Myocyte (in vitro differentiated cells): ENCODE data around the gene RAB3GAP2. TPM values are rescaled to one million over a fixed set of nuclear protein-coding genes. Genes with fewer than 3 reads are reported as not detected.
"Not testable (repeated sequence)": the region's sequence is repeated elsewhere in the genome, so short reads cannot be mapped to it uniquely, and the experiment has no call there.

ENCODE experiments used
- DNase-seq: peaks from one replicate; pipeline ENCODE4 v3.0.0-alpha.2; 2012; ENCODE audit warnings: low read depth
- polyA plus RNA-seq: library from polyadenylated mRNA; unstranded; fragments of >200 nt; gene quantifications from one replicate; pipeline ENCODE4 v1.2.1, GENCODE V29; 2012; ENCODE audit warnings: missing spikeins
- total RNA-seq: library from RNA; depleted of rRNA; stranded (reverse); fragments of >200 nt; gene quantifications from 2 replicates; pipeline ENCODE4 v1.2.3, GENCODE V29; 2014

Gene RAB3GAP2, protein sequence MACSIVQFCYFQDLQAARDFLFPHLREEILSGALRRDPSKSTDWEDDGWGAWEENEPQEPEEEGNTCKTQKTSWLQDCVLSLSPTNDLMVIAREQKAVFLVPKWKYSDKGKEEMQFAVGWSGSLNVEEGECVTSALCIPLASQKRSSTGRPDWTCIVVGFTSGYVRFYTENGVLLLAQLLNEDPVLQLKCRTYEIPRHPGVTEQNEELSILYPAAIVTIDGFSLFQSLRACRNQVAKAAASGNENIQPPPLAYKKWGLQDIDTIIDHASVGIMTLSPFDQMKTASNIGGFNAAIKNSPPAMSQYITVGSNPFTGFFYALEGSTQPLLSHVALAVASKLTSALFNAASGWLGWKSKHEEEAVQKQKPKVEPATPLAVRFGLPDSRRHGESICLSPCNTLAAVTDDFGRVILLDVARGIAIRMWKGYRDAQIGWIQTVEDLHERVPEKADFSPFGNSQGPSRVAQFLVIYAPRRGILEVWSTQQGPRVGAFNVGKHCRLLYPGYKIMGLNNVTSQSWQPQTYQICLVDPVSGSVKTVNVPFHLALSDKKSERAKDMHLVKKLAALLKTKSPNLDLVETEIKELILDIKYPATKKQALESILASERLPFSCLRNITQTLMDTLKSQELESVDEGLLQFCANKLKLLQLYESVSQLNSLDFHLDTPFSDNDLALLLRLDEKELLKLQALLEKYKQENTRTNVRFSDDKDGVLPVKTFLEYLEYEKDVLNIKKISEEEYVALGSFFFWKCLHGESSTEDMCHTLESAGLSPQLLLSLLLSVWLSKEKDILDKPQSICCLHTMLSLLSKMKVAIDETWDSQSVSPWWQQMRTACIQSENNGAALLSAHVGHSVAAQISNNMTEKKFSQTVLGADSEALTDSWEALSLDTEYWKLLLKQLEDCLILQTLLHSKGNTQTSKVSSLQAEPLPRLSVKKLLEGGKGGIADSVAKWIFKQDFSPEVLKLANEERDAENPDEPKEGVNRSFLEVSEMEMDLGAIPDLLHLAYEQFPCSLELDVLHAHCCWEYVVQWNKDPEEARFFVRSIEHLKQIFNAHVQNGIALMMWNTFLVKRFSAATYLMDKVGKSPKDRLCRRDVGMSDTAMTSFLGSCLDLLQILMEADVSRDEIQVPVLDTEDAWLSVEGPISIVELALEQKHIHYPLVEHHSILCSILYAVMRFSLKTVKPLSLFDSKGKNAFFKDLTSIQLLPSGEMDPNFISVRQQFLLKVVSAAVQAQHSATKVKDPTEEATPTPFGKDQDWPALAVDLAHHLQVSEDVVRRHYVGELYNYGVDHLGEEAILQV (N-terminal part only)
- 18.7 and 21.4 TPM in 2 replicates for total RNA-seq
- 9.6 TPM for polyA plus RNA-seq

DNA sequence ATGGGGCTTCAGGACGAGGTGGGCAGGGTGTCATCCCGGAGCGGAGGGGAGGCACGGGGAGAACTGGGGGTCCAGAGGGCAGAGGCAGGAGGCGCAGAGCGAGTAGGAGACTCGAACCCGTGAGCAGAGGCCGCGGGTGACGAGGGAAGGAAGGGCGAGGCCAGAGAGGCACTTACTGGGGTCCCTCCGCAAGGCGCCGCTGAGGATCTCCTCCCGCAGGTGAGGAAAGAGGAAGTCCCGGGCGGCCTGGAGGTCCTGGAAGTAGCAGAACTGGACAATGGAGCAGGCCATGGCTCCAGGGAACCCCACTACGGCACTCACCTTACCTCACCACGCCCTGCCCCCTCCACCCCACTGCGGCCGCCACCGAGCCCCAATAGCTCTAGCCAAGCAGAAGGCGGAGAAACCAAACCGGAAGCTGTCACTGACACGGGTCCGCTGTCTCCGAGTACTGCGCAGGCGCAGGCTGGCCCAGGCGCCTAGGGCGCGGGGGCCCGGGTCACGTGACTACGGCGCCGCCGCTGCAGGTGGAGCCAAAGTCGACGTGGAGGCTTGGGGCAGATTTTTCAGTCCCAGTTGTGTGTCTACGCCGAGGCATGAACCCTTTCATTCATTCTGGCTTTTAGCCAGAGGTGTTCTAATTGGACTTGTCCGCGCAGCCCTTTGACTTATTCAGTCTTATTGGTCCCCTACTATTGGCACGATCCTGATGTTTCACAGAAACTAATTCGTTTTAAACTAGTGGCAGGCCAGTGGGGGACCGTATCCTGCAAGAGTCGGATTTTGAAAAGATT is at the start of gene RAB3GAP2:
RAB3GAP2 (minus strand) TSS at position 407 of the 794 bp plus-strand sequence; CDS start at position 291, 116 bp downstream.
- peak; percentile 94 for DNase-seq

DNA sequence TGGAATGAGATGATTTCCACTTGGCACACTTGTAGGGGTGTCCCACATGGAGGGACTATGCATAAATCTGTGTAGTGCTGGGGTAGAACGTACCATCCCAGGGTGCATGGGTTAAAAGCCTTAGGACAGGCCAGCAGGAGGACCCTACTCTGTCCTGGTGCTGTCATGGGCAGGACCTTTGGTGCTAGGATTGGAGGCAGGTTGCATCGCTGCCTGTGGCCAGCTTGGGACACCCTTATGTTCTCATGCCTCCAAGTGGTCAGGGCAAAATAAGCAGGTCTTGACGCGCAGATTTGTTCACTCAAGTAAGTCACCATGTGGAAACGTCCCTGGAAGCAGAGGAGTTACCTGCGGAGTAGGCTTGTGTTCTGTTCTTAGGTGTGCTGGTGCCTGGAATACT is 49.5 kb upstream of the RAB3GAP2 start:
- no peak for DNase-seq

DNA sequence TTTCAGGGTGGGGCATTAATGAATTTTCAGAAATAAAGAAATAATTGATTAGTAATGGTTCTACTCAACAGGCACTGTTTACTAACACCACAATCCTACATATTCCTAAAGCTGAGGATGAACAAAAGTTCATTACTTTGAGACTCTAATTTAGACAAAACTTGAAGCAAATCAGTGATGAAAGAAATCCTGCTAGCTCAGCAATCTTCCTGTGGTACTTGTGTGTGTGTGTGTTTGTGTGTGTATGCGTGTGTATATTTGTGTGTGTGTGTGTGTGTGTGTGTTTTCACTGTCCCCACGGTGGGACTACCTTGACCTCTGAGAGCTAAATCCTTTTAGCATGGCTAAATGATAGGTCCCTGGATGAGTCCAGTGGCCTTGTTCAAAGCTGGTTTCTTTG is 48.5 kb upstream of the RAB3GAP2 start:
- DNase-seq = no peak

DNA sequence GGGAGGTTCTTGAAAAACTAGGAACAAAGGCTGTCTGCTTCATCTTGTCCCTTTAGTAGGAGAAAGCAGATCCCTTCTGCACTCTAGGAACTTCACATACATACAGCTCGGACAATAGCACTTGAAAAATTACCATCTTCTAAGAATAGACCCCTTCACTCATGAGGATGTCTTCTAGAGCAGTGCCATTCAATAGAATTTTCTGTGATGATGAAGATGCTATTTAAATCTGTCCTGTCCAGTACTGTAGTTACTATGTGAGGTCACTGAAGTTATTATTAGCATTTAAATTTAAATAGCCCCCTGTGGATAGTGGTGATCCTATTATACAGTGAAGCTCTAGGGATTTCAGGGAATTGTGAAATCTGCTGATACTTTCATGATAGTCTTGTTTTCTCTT is 46.4 kb upstream of the RAB3GAP2 start:
- DNase-seq = peak; percentile 36

DNA sequence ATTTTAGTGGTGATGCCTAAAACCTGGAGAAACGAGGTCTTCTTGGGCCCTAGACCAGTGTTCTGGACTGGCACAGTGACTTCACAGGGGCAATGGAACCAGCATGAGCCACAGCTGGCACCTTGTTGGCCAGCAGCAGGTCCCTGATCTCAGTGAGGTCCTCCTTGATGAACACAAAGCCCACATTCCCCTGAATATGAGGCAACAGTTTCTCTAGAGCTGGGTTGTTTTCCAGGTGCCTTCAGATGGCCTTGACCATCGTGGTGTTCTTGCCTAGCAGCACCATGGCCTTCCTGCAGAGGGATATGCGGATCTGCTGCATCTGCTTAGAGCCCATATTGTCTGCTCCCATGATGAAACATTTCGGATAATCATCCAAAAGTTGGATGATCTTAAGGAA is 44.9 kb upstream of the RAB3GAP2 start:
- DNase-seq = no peak

DNA sequence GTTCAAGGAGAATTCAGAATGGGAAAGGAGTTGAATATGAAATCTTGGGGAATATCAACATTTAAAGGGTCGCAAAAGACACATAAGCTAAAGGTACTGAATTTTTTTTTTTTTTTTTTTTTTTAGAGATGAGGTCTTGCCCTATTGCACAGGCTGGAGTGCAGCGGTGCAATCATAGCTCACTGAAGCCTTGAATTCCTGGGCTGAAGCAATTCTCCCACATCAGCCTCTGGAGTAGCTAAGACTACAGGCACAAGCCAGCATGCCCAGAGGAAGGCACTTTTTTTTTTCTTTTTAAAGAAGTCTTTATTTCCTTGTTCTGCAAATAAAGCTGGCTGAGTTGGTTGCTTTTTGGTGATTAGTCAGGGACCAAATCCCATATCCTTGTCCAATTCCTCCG is 44.1 kb upstream of the RAB3GAP2 start:
- no peak for DNase-seq

DNA sequence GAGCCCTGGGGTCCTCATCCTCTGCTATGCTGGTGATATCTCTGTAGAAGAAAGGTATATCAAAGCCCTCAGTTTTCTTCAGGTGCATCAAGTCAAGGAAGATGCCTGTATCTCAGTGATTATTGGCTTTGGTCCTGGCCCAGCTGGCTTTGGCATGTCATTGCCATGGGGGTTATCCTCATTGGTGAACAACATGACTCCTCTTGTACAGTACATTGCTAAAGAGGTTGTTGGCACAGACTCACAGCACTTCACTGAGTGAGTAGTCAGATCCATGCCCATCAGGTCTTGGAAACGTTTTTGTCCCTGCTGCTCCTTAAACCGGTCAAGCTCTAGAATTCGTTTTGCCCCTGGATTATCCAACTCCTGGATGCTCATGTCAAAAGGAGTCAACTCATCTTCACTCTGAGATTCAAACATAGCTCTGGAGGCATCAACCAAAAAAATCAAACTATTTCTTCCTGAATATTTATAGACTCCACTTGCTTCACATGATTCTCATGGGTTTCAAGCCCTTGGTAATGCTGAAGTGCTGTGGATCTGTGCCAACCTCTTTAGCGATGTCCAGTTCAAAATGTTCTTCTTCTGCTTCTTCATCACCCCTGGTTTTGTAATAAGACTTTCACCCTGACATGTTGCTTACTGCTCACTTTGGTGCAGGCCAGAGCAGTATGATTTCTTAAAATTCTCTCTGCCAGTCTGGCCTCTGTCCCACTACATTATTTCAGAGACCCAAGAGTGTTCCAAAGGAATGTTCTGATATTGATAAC is 43.0 kb upstream of the RAB3GAP2 start:
- DNase-seq = no peak

DNA sequence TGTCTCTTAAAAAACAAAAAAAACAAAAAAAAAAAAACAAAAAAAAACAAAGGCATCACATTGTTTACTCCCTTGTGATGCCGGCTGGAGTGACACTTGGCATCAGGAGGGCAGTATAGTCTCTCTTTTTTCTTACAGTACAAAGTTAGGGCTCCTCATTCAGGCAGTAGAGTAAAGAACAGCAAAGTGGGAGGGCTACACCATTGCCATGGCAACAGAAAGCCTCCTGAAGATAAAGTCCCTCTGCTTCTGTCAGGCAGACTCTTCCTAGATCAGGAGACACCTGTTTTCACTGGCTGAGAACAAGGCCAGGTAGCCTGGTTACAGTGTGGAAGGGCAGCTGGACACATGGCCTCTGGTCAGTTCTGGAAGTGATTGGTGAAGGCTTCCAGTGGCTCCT is 41.3 kb upstream of the RAB3GAP2 start:
- no peak for DNase-seq

DNA sequence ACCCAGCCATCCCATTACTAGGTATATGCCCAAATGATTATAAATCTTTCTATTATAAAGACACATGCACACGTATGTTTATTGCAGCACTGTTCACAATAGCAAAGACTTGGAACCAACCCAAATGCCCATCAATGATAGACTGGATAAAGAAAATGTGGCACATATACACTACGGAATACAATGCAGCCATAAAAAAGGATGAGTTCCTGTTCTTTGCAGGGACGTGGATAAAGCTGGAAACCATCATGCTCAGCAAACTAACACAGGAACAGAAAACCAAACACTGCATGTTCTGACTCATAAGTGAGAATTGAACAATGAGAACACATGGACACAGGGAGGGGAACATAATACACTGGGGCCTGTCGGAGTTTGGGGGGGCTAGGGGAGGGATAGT is 37.9 kb upstream of the RAB3GAP2 start:
- DNase-seq = not testable (repeated sequence)

DNA sequence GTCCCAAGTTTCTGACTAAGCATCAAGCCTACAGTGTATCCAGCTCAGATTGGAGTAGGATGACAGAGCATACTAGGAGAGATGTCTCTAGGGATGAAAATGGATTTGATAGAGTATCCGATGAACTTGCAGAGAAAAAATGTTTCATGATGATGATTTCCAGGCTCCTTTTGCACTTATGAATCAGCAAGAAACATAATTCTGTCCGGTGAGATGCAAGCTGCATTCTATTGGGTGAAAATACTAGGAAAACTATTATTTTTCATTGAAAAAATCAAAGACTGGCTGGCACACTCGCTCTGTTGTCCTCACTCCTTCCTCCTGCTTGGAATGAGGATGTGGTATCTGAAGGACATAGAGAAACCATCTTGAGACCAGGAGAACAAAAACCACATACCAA is 35.4 kb upstream of the RAB3GAP2 start:
- no peak for DNase-seq

DNA sequence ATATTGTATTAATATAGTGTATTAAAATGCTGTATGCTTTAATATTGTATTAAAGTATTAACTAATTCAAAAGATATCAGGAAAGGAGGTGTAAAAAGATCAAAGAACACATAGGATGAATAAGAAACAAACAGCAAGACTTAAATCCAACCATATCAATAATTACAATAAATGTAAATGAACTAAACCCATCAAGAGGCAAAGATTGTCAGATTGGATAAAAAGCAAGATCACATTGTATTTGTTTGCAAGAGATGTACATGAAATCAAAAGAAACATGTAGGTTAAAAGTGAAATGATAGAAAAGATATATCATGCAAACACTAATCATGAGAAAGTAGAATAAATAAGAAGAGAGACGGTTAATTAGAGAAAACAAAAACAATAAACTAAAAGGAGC is 34.1 kb upstream of the RAB3GAP2 start:
- DNase-seq = no peak

DNA sequence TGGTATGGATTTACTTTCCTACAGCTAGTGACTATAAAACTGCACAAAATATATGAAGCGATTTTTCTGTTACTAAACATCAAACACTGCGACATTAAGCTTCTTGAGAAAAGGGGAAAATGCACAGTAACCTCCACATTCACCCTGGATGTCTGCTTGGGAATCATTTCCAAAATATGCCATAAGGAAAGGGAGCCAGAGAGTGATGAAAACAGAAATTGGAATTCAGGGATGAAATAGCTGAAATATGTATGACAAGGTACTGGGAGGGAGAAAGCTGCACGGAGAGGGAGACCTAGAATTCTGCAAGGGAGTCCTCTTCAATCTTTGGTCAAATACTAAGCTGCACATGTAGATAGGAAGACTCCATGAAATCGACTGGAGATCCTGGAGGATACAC is 31.6 kb upstream of the RAB3GAP2 start:
- no peak for DNase-seq

DNA sequence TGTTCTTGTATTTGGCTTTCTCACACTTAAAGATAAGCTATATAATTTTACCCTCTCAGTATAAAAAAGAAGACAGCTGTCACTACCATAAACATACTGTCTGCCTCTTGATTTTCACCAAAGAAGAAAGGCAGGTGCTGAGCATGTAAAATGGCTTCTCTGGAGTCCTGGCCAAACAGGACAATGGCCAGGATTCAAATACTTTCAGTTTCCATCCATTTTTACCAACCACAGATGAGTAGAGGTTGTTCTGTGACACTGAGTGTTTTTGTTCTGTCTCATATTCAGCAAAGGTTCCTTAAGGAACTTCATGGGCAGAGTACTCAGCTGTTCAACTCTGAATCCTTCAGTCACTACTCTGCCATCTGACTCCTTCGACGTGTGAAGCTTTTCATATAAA is 29.4 kb upstream of the RAB3GAP2 start:
- peak; percentile 12 for DNase-seq

DNA sequence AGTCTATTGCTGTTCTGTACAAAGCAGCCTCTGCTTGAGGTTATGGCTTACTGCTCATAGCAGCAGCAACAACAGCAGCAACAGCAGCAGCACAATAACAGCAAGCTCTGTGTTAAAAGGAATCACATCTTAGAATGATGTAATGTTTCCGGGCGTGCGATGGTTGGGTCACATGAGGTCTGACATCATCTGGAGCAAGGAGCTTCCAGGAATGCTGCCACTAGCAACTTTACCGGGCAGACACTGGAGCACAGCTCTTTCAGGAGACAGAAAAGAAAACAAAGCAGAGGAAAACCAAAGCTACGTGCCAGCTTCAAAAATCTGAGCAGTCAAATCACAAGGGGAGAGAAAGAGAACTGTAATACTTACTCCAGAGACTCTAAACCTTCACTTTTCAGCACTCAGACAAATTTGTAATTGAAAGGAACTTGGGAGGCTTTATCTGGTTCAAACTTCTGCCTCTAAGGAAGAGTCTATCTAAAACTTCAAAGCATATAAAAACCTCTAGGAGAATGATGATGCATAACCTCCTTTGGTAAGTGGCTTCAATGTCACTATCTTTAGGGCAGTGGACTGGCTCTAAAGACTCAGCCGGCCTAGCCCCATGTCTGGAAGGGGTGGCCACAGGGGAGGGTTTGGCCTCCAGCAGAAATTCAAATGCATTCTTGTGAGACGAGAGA is 28.3 kb upstream of the RAB3GAP2 start:
- peak; percentile 72 for DNase-seq

DNA sequence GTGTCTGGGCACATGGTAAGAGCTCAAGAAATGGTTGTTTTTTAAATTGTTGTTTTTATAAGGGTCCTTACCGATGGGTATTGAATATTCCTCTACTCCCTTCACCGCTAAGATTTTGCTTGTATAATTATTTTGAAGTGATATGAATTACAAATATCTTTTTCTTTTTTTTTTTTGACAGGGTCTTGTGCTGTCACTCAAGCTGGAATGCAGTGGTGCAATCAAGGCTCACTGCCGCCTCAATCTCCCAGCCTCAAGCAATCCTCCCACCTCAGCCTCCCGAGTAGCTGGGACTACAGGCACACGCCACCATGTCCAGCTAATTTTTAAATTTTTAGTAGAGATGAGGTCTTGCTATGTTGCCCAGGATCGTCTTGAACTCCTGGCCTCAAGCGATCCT is 27.1 kb upstream of the RAB3GAP2 start:
- DNase-seq = no peak

DNA sequence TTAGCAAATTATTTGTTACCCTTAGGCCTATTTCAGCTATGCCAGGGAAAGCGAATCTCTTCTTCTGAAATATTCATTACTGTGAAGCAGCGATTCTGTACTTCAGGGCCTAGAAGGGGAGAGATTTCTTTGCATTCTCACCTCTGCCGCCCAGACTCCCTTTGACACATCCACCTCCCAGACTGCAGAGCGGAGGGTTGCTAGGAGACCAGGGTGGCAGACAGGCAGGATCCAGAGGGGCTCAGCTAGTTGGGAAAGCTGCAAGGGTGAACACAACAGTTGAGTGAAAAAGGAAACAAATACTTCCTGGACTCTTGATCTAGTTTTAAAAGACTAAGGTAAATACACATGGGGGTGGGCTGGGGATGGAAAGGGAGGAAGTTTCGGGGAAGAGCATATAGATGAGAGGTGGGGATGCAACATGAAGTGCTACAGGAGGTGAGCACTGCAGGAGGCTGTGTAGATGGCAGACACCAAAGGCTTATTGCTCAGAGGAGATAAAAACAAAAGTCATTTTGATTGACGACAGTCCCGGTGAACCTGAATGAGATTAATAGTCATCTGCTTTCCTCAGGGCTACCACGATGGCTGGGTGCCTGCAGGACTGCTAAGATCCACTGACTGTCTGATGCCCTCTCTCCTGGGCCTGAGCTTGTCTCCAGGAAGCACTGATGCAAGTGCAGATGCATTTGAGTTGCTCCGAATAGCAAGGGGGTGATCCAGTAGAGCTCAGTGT is 26.4 kb upstream of the RAB3GAP2 start:
- DNase-seq = no peak

DNA sequence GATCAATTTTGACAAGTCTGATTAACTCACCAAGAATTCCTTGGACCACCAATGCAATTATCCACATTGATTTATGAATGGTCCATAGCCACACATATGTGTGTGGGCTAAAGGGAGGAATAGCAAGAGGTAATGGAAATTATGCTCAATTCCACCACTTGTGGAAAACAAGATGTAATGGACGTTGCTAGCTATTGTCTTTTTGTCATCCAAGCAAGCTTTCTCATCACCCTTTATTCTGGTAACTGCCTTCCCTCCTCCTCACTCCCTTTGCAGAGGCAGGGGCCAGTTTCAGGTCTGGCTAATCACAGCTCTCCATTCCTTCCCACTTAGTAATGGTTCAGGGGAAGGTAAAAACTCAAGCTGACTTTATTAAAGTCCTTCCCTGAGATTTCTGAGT is 24.7 kb upstream of the RAB3GAP2 start:
- DNase-seq = no peak

DNA sequence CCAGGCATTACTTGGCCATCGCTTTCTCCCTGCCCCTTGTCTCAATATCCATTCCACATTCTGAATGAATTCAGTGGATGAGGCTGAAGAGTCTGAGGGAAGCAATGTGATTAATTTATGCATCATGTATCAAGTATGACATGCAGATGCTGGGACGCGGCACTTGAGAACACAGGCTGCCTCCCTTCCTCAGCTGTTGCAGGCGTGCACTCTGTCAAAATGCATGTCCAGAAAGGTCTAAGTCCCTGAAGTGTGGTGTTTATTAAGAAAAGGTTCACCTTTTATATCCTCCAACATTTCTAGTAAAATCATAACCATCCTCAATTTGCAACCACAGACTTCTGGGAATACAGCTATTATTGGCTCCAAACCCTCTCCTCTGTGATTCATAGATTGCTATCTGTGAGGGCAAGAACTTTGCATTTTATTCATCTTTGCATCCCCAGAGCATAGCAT is 22.6 kb upstream of the RAB3GAP2 start:
- DNase-seq = no peak
